ENCODE results near the gene USP24.

DNA sequence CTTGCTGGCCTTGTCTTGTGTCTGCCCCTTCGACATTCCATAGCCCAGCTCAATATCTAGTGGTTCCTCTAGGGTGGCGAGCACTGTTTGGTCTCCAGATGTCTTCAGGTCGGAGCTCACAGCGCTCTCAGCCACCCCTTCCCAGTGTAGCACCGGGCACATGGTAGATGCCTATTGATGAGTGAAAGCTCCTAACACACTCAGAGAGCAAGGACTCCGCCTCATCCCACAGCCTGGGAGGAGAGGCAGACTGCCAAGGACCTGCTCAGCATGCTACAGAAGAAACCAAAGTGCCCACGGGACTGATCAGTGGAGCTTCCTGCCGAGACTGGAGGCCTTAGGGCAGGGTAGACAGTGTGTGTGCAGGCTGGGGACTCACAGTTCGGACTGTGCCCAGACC is 164.9 kb downstream of the USP24 start:
- no peak for TF ChIP-seq POLR2A (IDR thresholded peaks at IDR 0.05)
- TF ChIP-seq, protein P1, sequence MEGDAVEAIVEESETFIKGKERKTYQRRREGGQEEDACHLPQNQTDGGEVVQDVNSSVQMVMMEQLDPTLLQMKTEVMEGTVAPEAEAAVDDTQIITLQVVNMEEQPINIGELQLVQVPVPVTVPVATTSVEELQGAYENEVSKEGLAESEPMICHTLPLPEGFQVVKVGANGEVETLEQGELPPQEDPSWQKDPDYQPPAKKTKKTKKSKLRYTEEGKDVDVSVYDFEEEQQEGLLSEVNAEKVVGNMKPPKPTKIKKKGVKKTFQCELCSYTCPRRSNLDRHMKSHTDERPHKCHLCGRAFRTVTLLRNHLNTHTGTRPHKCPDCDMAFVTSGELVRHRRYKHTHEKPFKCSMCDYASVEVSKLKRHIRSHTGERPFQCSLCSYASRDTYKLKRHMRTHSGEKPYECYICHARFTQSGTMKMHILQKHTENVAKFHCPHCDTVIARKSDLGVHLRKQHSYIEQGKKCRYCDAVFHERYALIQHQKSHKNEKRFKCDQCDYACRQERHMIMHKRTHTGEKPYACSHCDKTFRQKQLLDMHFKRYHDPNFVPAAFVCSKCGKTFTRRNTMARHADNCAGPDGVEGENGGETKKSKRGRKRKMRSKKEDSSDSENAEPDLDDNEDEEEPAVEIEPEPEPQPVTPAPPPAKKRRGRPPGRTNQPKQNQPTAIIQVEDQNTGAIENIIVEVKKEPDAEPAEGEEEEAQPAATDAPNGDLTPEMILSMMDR (IDR thresholded peaks at IDR 0.05) = no peak

All from uterus (tissue), 2 donors.